HFF-Myc (cell line): ENCODE results near the gene EFNA1.

ENCODE experiments used
- DNase-seq: peaks from one replicate; pipeline ENCODE4 v3.0.0-alpha.2; 2011; ENCODE audit warnings: low read depth; ENCODE audit errors: extremely low read depth
- H3K4me3 ChIP-seq: replicated peaks from 2 replicates; pipeline ENCODE4 v1.5.1; 2011; ENCODE audit warnings: low read depth, mild to moderate bottlenecking, control low read depth, low read length
- CTCF ChIP-seq: IDR thresholded peaks from 2 replicates; pipeline ENCODE4 v1.5.1; 2012; ENCODE audit warnings: mild to moderate bottlenecking, low read depth, low read length, control low read depth; ENCODE audit errors: missing control alignments

EFNA1 gene

DNA sequence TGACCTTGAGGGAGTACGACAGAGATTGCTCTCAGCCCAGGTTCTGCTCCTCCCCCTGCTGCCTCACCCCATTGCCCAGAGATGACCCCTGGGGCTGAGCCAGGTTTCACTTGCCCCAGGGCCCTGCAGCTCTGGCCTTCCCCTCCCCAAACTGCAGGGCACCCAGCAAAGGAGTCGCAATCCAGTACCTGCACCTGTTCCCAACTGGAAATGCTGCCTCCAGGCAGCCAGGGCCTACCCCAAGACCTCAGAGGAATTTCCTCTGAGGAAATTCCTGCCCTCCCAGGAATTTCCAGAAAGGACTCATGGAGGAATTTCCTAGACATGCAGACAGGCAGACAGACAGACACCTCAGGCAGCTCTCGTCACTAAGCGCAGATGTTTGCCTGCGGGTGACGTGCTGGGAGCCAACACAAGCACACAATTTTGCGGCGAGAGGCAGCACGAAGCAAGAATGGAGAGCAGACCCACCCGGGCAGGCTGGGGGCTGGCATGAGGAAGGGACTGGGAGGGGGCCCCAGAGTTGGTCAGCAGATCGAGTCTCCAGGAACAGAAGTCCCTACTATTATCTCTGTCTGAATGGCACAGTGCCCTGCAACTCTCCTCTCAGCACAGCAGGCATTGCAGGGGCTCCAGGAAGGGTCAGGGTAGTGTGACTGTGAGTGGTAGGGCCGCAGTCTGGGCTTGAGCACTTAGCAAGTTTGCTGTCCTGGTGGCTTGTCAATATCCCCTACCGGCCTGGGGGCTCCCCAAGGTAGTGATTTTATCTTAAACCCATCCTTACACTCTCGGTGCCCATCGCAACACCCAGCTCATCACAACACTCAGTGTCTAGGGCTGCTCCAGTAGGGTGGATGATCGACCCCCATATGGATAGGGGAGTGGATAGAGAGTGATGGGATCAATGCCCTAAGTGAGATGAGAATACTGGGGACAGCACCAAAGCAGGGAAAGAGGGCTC is 2.9 kb upstream of the EFNA1 start:
- no peak for DNase-seq
- no peak for TF ChIP-seq CTCF

DNA sequence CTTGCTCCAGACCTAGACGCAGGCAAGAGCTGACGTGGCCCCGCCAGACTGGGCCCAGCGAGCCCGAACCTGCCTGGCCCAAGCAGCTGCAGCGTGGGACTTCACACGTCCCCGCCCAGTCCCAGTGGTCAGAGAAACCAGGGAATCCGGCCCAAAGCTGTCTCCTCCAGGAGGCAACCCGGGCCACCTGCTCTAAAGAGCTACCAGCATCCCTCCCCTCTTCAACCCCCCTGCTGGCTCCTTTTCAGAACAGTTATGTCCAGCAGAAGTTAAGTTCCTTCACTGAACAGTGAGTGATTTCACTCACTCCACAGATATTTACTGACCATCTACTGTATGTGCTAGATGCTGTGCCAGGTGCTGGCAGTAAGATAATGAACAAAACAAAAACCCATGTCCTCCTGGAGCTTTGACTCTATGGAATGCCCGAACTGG is 2.1 kb upstream of the EFNA1 start:
- H3K4me3 ChIP-seq, result no peak overlapping the region
- DNase-seq, result no peak

More for the DNA sequence above, 2.9 kb upstream of the EFNA1 start:
- H3K4me3 ChIP-seq, result no peak overlapping the region

DNA sequence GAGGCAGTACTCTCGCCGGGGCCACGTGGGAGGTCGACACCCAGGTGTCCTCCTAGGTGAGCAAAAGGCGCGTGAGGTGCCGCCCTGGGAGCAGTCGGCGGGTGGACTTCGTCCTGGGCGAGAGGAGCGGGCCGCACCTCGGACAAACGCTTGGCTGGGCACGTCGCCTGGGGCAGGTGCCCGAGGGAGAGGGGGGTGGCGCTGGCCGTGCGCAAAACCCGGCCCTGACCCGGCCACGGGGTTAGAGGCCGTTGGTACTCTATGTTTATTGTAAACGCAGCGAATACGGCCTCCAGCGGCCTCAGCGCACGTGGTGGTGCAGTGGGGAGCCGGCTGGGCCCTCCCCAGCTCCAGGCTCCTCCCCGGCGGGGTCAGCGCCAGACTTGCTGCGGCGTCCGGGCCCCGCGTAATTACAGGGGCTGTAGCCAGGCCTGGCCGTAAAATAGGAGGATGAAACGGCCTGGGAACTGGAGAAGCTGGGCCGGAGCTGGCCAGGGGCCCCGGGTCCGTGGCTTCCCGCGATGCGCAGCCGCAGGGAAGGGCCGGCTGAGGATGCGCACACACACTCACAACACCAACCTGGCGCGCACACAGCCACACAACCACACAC is 1.6 kb upstream of the EFNA1 start:
- no peak for DNase-seq
- H3K4me3 ChIP-seq, result no peak overlapping the region; the same call in 1 of the 2 replicates
- TF ChIP-seq CTCF, result no peak

More for the DNA sequence above, 2.1 kb upstream of the EFNA1 start:
- no peak for TF ChIP-seq CTCF

GRCh38 chr1:155126556-155127104 is 1.0 kb upstream of the EFNA1 start:
- no peak overlapping the region; the same call in 1 of the 2 replicates for H3K4me3 ChIP-seq
- no peak for TF ChIP-seq CTCF
- no peak for DNase-seq

GRCh38 chr1:155127967-155128754 is 485 bp downstream of the EFNA1 start:
- DNase-seq, result no peak

More at GRCh38 chr1:155127967-155128754, 485 bp downstream of the EFNA1 start:
- no peak for TF ChIP-seq CTCF
- peak overlapping the region; percentile 35 for H3K4me3 ChIP-seq
